Measurements from ENCODE around the gene EXOC3L4.

The EXOC3L4 gene

GRCh38 chr14:103059556-103059955 lies 35.0 kb upstream of the EXOC3L4 start:
- no peaks in the 10 kb centered on the region for H3K27me3 ChIP-seq (ENCODE audit: low read depth, low read length)
- H3K36me3 ChIP-seq (ENCODE audit: control insufficient read depth in 1 of 2, insufficient read depth in 2 of 2, low read length in 2 of 2): no peaks in the 10 kb centered on the region
- H3K9me3 ChIP-seq (ENCODE audit: control insufficient read depth in 1 of 2, low read length in 2 of 2): no peaks in the 10 kb centered on the region
- H3K27ac ChIP-seq (ENCODE audit: low read length): no peak overlapping the region
- H3K4me3 ChIP-seq (ENCODE audit: low read depth in 1 of 2, low read length in 2 of 2): no peak overlapping the region
- peaks cover 0 to 33% of the 10 kb centered on the region in 2 donors for H3K4me1 ChIP-seq (ENCODE audit: control insufficient read depth in 1 of 2, insufficient read depth in 2 of 2, low read length in 2 of 2)

DNA sequence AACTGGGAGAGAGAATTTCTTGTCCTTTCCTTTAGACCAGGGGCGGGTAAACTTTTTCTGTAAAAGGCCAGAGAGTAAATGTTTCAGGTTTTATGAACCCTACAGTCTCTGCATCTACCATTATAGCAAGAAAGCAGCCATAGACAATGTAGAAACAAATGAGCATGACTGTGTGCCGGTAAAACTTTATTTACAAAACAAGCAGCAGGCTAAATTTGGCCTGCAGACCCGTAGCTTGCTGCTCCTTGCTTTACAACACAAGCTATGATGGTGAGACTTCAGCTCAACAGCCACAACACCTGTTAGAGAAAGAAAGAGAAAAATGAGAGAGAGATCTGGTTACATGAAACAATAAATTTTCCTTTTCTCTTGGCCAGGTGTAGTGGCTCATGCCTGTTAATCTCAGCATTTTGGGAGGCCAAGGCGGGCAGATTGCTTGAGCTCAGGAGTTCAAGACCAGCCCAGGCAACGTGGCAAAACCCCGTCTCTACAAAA lies 33.0 kb upstream of the EXOC3L4 start:
- Histone ChIP-seq H3K4me1 (ENCODE audit: control insufficient read depth in 1 of 2, insufficient read depth in 2 of 2, low read length in 2 of 2) (peaks cover 3 to 16% of the 10 kb centered on the region in 2 donors), H3K9me3 (ENCODE audit: control insufficient read depth in 1 of 2, low read length in 2 of 2) (no peaks in the 10 kb centered on the region), H3K4me3 (ENCODE audit: low read depth in 1 of 2, low read length in 2 of 2) (no peak overlapping the region), H3K27me3 (ENCODE audit: low read depth, low read length) (no peaks in the 10 kb centered on the region), H3K36me3 (ENCODE audit: control insufficient read depth in 1 of 2, insufficient read depth in 2 of 2, low read length in 2 of 2) (no peaks in the 10 kb centered on the region), H3K27ac (ENCODE audit: low read length) (no peak overlapping the region)

DNA sequence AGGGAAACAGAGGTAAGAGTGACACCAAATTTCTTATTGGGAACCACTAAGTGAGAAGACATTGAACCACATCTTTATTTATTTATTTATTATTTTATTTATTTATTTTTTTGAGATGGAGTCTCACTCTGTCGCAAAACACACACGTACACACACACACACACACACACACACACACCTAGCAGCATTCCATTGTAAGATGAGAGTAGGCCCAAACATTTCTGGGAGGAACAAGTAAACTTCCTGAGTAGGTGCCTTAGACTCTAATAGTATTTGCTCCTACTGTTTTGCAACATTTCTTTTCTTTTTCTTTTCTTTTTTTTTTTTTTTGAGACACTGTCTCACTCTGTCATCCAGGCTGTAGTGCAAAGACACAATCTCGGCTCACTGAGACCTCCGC lies 30.1 kb upstream of the EXOC3L4 start:
- H3K27me3 ChIP-seq (ENCODE audit: low read depth, low read length): no peaks in the 10 kb centered on the region
- H3K4me3 ChIP-seq (ENCODE audit: low read depth in 1 of 2, low read length in 2 of 2): no peak overlapping the region
- no peaks in the 10 kb centered on the region for H3K9me3 ChIP-seq (ENCODE audit: control insufficient read depth in 1 of 2, low read length in 2 of 2)
- no peaks in the 10 kb centered on the region for H3K36me3 ChIP-seq (ENCODE audit: control insufficient read depth in 1 of 2, insufficient read depth in 2 of 2, low read length in 2 of 2)
- H3K4me1 ChIP-seq (ENCODE audit: control insufficient read depth in 1 of 2, insufficient read depth in 2 of 2, low read length in 2 of 2): peaks cover 2 to 4% of the 10 kb centered on the region in 2 donors
- no peak overlapping the region for H3K27ac ChIP-seq (ENCODE audit: low read length)

DNA sequence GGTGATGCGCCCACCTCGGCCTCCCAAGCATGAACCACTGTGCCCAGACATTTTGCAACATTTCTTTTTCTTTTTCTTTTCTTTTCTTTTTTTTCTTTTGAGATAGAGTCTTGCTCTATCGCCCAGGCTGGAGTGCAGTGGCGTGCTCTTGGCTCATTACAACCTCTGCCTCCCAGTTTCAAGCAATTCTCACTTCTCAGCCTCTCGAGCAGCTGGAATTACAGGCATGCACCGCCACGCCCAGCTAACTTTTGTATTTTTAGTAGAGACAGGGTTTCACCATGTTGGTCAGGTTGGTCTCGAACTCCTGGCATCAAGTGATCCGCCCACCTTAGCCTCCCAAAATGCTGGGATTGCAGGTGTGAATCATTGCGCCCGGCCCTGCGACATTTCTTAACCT lies 29.5 kb upstream of the EXOC3L4 start:
- Histone ChIP-seq H3K36me3 (ENCODE audit: control insufficient read depth in 1 of 2, insufficient read depth in 2 of 2, low read length in 2 of 2) (no peaks in the 10 kb centered on the region), H3K27ac (ENCODE audit: low read length) (no peak overlapping the region), H3K4me1 (ENCODE audit: control insufficient read depth in 1 of 2, insufficient read depth in 2 of 2, low read length in 2 of 2) (peaks cover 0 to 4% of the 10 kb centered on the region in 2 donors)

DNA sequence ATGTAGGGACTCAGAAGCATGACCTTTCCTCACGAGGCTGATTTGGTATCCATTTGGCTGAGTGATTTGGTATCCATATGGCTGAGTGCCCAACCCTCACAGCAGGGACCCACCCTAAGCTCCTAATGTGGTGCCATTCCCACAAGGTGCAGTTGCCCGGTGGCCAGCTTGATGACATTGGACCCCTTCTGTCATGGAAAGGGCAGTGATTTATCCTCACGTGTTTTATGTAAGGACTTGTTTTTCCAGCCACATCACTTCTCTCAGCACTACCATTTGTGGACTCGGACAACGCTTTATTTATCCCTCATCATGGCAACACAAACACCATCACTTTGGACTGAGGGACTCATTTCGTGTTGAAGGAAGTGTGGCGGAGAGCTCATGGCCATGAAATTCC lies 28.7 kb upstream of the EXOC3L4 start:
- Histone ChIP-seq H3K27me3 (ENCODE audit: low read depth, low read length) (no peaks in the 10 kb centered on the region), H3K4me3 (ENCODE audit: low read depth in 1 of 2, low read length in 2 of 2) (no peak overlapping the region), H3K4me1 (ENCODE audit: control insufficient read depth in 1 of 2, insufficient read depth in 2 of 2, low read length in 2 of 2) (peaks cover 0 to 4% of the 10 kb centered on the region in 2 donors), H3K27ac (ENCODE audit: low read length) (no peak overlapping the region), H3K9me3 (ENCODE audit: control insufficient read depth in 1 of 2, low read length in 2 of 2) (no peaks in the 10 kb centered on the region), H3K36me3 (ENCODE audit: control insufficient read depth in 1 of 2, insufficient read depth in 2 of 2, low read length in 2 of 2) (no peaks in the 10 kb centered on the region)

More for the DNA sequence above, 29.5 kb upstream of the EXOC3L4 start:
- no peaks in the 10 kb centered on the region for H3K9me3 ChIP-seq (ENCODE audit: control insufficient read depth in 1 of 2, low read length in 2 of 2)
- no peak overlapping the region for H3K4me3 ChIP-seq (ENCODE audit: low read depth in 1 of 2, low read length in 2 of 2)
- no peaks in the 10 kb centered on the region for H3K27me3 ChIP-seq (ENCODE audit: low read depth, low read length)

- Histone ChIP-seq H3K36me3 (ENCODE audit: control insufficient read depth in 1 of 2, insufficient read depth in 2 of 2, low read length in 2 of 2) (no peaks in the 10 kb centered on the region), H3K9me3 (ENCODE audit: control insufficient read depth in 1 of 2, low read length in 2 of 2) (no peaks in the 10 kb centered on the region), H3K27ac (ENCODE audit: low read length) (no peak overlapping the region), H3K27me3 (ENCODE audit: low read depth, low read length) (no peaks in the 10 kb centered on the region), H3K4me1 (ENCODE audit: control insufficient read depth in 1 of 2, insufficient read depth in 2 of 2, low read length in 2 of 2) (peaks cover 0 to 4% of the 10 kb centered on the region in 2 donors), H3K4me3 (ENCODE audit: low read depth in 1 of 2, low read length in 2 of 2) (no peak overlapping the region)
Observed at GRCh38 chr14:103066399-103066798, 28.1 kb upstream of the EXOC3L4 start.

GRCh38 chr14:103067231-103067954 lies 27.1 kb upstream of the EXOC3L4 start:
- peak overlapping the region; percentile 31 for H3K27ac ChIP-seq (ENCODE audit: low read length)
- H3K4me3 ChIP-seq (ENCODE audit: low read depth in 1 of 2, low read length in 2 of 2): no peak overlapping the region
- no peaks in the 10 kb centered on the region for H3K27me3 ChIP-seq (ENCODE audit: low read depth, low read length)
- no peaks in the 10 kb centered on the region for H3K9me3 ChIP-seq (ENCODE audit: control insufficient read depth in 1 of 2, low read length in 2 of 2)
- peaks cover 0 to 4% of the 10 kb centered on the region in 2 donors for H3K4me1 ChIP-seq (ENCODE audit: control insufficient read depth in 1 of 2, insufficient read depth in 2 of 2, low read length in 2 of 2)
- no peaks in the 10 kb centered on the region for H3K36me3 ChIP-seq (ENCODE audit: control insufficient read depth in 1 of 2, insufficient read depth in 2 of 2, low read length in 2 of 2)

- Histone ChIP-seq H3K27ac (ENCODE audit: low read length) (no peak overlapping the region), H3K4me1 (ENCODE audit: control insufficient read depth in 1 of 2, insufficient read depth in 2 of 2, low read length in 2 of 2) (peaks cover 0 to 4% of the 10 kb centered on the region in 2 donors), H3K4me3 (ENCODE audit: low read depth in 1 of 2, low read length in 2 of 2) (no peak overlapping the region), H3K27me3 (ENCODE audit: low read depth, low read length) (no peaks in the 10 kb centered on the region), H3K36me3 (ENCODE audit: control insufficient read depth in 1 of 2, insufficient read depth in 2 of 2, low read length in 2 of 2) (no peaks in the 10 kb centered on the region), H3K9me3 (ENCODE audit: control insufficient read depth in 1 of 2, low read length in 2 of 2) (no peaks in the 10 kb centered on the region)
Observed at GRCh38 chr14:103068351-103069073, 26.0 kb upstream of the EXOC3L4 start.

GRCh38 chr14:103070263-103070885 lies 24.2 kb upstream of the EXOC3L4 start:
- Histone ChIP-seq H3K27me3 (ENCODE audit: low read depth, low read length) (no peaks in the 10 kb centered on the region), H3K36me3 (ENCODE audit: control insufficient read depth in 1 of 2, insufficient read depth in 2 of 2, low read length in 2 of 2) (no peaks in the 10 kb centered on the region), H3K4me1 (ENCODE audit: control insufficient read depth in 1 of 2, insufficient read depth in 2 of 2, low read length in 2 of 2) (peaks cover 4 to 5% of the 10 kb centered on the region in 2 donors), H3K9me3 (ENCODE audit: control insufficient read depth in 1 of 2, low read length in 2 of 2) (no peaks in the 10 kb centered on the region), H3K27ac (ENCODE audit: low read length) (no peak overlapping the region), H3K4me3 (ENCODE audit: low read depth in 1 of 2, low read length in 2 of 2) (no peak overlapping the region)

- H3K36me3 ChIP-seq (ENCODE audit: control insufficient read depth in 1 of 2, insufficient read depth in 2 of 2, low read length in 2 of 2): no peaks in the 10 kb centered on the region
- H3K9me3 ChIP-seq (ENCODE audit: control insufficient read depth in 1 of 2, low read length in 2 of 2): no peaks in the 10 kb centered on the region
- H3K4me3 ChIP-seq (ENCODE audit: low read depth in 1 of 2, low read length in 2 of 2): no peak overlapping the region
- no peak overlapping the region for H3K27ac ChIP-seq (ENCODE audit: low read length)
- H3K27me3 ChIP-seq (ENCODE audit: low read depth, low read length): no peaks in the 10 kb centered on the region
- peaks cover 4 to 6% of the 10 kb centered on the region in 2 donors for H3K4me1 ChIP-seq (ENCODE audit: control insufficient read depth in 1 of 2, insufficient read depth in 2 of 2, low read length in 2 of 2)
Observed at GRCh38 chr14:103070971-103071542, 23.5 kb upstream of the EXOC3L4 start.
